ENCODE results near the gene DYNC1H1. TPM values are rescaled to one million over a fixed set of nuclear protein-coding genes. Genes with fewer than 3 reads are reported as not detected.

The DYNC1H1 gene
- total RNA-seq, 1 experiment from 2014 or later: 833 TPM

DNA sequence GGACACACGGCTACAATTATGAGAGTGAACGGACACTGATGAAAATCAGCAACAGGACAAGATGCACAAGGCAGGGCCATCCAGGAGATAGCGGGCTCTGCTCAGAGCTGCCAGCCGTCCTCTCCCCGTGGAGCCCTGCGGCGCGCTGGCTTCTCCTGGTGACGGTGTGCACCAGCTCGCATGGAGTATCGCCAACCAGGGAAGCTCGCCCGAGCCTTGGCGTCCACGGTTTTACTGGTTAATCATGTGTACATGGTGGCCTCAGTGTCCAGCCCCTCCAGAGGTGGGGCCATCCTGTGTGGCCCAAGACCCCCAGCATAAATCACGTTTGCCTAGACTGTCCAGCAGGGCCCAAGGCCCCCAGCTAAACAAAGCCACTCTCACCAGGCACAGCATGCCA is 31.2 kb upstream of the DYNC1H1 start:
- CTCF ChIA-PET: interaction anchor here (0.7 kb wide), 1 partner anchor 25 kb away, joined by 3 read pairs; no protein-coding TSS in a partner anchor
- Histone ChIP-seq H3K4me3 (ENCODE audit: low read depth, low read length, poor library complexity, severe bottlenecking) (no peak overlapping the region), H3K27ac (ENCODE audit: low read depth, low read length, poor library complexity, severe bottlenecking) (no peak overlapping the region), H3K9me3 (ENCODE audit: low read depth, low read length, poor library complexity, severe bottlenecking) (no peaks in the 10 kb centered on the region), H3K36me3 (ENCODE audit: insufficient read depth, low read length, poor library complexity, severe bottlenecking) (no peaks in the 10 kb centered on the region), H3K27me3 (replicated peaks; ENCODE audit: insufficient read depth, low read depth, low read length, poor library complexity) (no peaks in the 10 kb centered on the region), H3K4me1 (ENCODE audit: insufficient read depth, low read length, poor library complexity, severe bottlenecking) (no peaks in the 10 kb centered on the region)
- TF ChIP-seq, protein P1, sequence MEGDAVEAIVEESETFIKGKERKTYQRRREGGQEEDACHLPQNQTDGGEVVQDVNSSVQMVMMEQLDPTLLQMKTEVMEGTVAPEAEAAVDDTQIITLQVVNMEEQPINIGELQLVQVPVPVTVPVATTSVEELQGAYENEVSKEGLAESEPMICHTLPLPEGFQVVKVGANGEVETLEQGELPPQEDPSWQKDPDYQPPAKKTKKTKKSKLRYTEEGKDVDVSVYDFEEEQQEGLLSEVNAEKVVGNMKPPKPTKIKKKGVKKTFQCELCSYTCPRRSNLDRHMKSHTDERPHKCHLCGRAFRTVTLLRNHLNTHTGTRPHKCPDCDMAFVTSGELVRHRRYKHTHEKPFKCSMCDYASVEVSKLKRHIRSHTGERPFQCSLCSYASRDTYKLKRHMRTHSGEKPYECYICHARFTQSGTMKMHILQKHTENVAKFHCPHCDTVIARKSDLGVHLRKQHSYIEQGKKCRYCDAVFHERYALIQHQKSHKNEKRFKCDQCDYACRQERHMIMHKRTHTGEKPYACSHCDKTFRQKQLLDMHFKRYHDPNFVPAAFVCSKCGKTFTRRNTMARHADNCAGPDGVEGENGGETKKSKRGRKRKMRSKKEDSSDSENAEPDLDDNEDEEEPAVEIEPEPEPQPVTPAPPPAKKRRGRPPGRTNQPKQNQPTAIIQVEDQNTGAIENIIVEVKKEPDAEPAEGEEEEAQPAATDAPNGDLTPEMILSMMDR (conservative IDR thresholded peaks at IDR 0.05; ENCODE audit: low read depth, low read length): no peak
- no peak for TF ChIP-seq EZH2 (IDR thresholded peaks at IDR 0.05; ENCODE audit: borderline replicate concordance, low read depth, low read length, poor library complexity, severe bottlenecking)
- intact Hi-C loops (cut with micrococcal nuclease; ENCODE audit: unreplicated experiment): no loop called here
- no peak for DNase-seq (ENCODE audit: low spot score)
- no TSS peak for BruUV-seq (replicated peaks)
- POLR2A ChIA-PET (ENCODE audit: low non-redundant PET): no interaction called here

DNA sequence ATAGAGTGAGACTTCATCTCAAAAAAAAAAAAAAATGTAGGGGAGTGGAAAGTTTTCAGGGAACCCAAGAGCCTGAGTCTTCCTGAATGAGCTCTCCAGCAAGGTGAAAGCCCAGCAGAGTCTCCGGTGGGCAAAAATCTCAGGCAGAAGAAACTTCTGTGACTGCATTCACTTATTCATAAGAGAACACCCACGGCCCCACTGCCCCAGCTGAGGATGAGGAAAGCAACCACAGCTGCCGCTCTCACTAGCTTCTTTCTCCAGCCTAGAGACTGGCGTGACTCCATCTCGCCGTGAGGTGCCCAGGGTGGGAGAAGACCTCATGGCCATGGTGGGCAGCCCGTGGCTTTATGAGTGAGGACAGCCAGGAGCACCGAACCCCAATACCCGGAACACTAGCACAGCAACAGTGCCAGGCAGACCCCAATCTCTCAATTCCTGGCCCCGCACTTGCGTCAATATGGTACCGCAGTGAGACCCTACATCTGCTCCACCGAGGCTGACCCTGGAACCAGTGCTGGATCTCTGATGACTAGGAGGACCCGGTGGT is 29.7 kb upstream of the DYNC1H1 start:
- no peak for TF ChIP-seq EZH2 (IDR thresholded peaks at IDR 0.05; ENCODE audit: borderline replicate concordance, low read depth, low read length, poor library complexity, severe bottlenecking)
- TF ChIP-seq, protein P1 (conservative IDR thresholded peaks at IDR 0.05; ENCODE audit: low read depth, low read length): no peak
- CTCF ChIA-PET: no interaction called here
- Histone ChIP-seq H3K4me3 (ENCODE audit: low read depth, low read length, poor library complexity, severe bottlenecking) (no peak overlapping the region), H3K27ac (ENCODE audit: low read depth, low read length, poor library complexity, severe bottlenecking) (no peak overlapping the region), H3K4me1 (ENCODE audit: insufficient read depth, low read length, poor library complexity, severe bottlenecking) (no peaks in the 10 kb centered on the region), H3K27me3 (replicated peaks; ENCODE audit: insufficient read depth, low read depth, low read length, poor library complexity) (no peaks in the 10 kb centered on the region), H3K9me3 (ENCODE audit: low read depth, low read length, poor library complexity, severe bottlenecking) (no peaks in the 10 kb centered on the region), H3K36me3 (ENCODE audit: insufficient read depth, low read length, poor library complexity, severe bottlenecking) (no peaks in the 10 kb centered on the region)
- intact Hi-C loops (cut with micrococcal nuclease; ENCODE audit: unreplicated experiment): no loop called here
- BruUV-seq (replicated peaks): no TSS peak
- POLR2A ChIA-PET (ENCODE audit: low non-redundant PET): no interaction called here
- no peak for DNase-seq (ENCODE audit: low spot score)

DNA sequence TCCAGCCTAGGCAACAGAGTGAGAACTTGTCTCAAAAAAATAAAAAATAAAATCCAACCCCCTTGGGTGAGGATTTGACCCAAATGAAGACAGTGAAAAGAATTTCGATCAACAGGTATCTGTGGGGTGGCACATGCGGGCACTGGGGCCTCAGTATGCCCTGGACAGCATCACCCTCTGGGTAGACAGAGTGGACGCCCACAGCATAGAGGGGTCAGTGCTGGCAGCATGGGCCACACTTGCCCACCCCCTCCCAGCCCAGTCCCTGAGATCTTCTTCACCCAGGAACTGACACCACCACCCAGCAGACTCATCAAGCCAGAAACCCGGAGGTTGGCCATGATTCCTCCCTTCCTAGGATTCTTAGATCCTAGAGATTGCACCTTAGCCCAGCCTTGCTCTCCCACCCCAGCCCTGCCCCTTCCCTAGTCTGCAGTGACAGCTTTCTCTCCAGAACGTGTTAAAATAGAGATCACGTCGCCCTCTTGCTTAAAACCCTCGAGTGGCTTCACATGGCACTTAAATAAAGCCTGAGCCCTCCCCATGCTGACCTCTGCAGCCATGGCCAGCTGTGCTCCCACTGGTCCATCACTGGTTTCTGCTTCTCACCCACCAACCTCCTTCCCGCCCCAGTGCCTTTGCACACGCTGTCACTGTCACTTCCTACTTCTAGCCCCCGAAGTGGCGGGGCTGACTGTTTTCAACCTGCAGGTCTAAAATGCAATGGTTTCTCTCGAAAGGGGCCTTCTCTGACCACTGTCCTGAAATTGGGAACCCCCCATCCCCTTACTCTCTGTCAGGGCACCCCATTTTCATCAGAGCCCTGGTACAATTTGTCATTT is 26.2 kb upstream of the DYNC1H1 start:
- H3K4me1 ChIP-seq (ENCODE audit: insufficient read depth, low read length, poor library complexity, severe bottlenecking): no peaks in the 10 kb centered on the region
- ChIA-PET CTCF (no interaction called here), POLR2A (ENCODE audit: low non-redundant PET) (no interaction called here)
- H3K27me3 ChIP-seq (replicated peaks; ENCODE audit: insufficient read depth, low read depth, low read length, poor library complexity): no peaks in the 10 kb centered on the region
- H3K4me3 ChIP-seq (ENCODE audit: low read depth, low read length, poor library complexity, severe bottlenecking): no peak overlapping the region
- H3K36me3 ChIP-seq (ENCODE audit: insufficient read depth, low read length, poor library complexity, severe bottlenecking): no peaks in the 10 kb centered on the region
- no peak for DNase-seq (ENCODE audit: low spot score)
- TF ChIP-seq, protein P1 (conservative IDR thresholded peaks at IDR 0.05; ENCODE audit: low read depth, low read length): no peak
- TF ChIP-seq EZH2 (IDR thresholded peaks at IDR 0.05; ENCODE audit: borderline replicate concordance, low read depth, low read length, poor library complexity, severe bottlenecking): no peak
- intact Hi-C loops (cut with micrococcal nuclease; ENCODE audit: unreplicated experiment): no loop called here
- no TSS peak for BruUV-seq (replicated peaks)
- H3K9me3 ChIP-seq (ENCODE audit: low read depth, low read length, poor library complexity, severe bottlenecking): no peaks in the 10 kb centered on the region
- H3K27ac ChIP-seq (ENCODE audit: low read depth, low read length, poor library complexity, severe bottlenecking): no peak overlapping the region
